ENCODE measurements around the gene ANGPTL5.
"Not testable (repeated sequence)": the region's sequence is repeated elsewhere in the genome, so short reads cannot be mapped to it uniquely, and the experiment has no call there.

The ANGPTL5 gene

GRCh38 chr11:101907815-101908214 is 8.5 kb downstream of the ANGPTL5 start:
- DNase-seq (ENCODE audit: low read depth) = no peak

GRCh38 chr11:101894505-101894904 is 21.8 kb downstream of the ANGPTL5 start:
- DNase-seq (ENCODE audit: low read depth) = no peak
- no peak overlapping the region for H3K4me3 ChIP-seq (ENCODE audit: low read depth, low read length)

More at GRCh38 chr11:101907815-101908214, 8.5 kb downstream of the ANGPTL5 start:
- no peak overlapping the region for H3K4me3 ChIP-seq (ENCODE audit: low read depth, low read length)

- DNase-seq (ENCODE audit: low read depth) = no peak
- H3K4me3 ChIP-seq (ENCODE audit: low read depth, low read length) = no peak overlapping the region
These were observed 26.6 kb downstream of the ANGPTL5 start for GRCh38 chr11:101889767-101890166.

GRCh38 chr11:101885631-101886030 is 30.7 kb downstream of the ANGPTL5 start:
- no peak for DNase-seq (ENCODE audit: low read depth)
- no peak overlapping the region for H3K4me3 ChIP-seq (ENCODE audit: low read depth, low read length)

- no peak overlapping the region for H3K4me3 ChIP-seq (ENCODE audit: low read depth, low read length)
- DNase-seq (ENCODE audit: low read depth) = no peak
These were observed 34.7 kb downstream of the ANGPTL5 start for GRCh38 chr11:101881586-101881985.

GRCh38 chr11:101880222-101880621 is 36.1 kb downstream of the ANGPTL5 start:
- no peak overlapping the region for H3K4me3 ChIP-seq (ENCODE audit: low read depth, low read length)
- DNase-seq (ENCODE audit: low read depth) = peak; percentile 20

GRCh38 chr11:101872171-101872882 is 44.0 kb downstream of the ANGPTL5 start:
- H3K4me3 ChIP-seq (ENCODE audit: low read depth, low read length) = no peak overlapping the region
- DNase-seq (ENCODE audit: low read depth) = no peak

GRCh38 chr11:101870510-101870909 is 45.8 kb downstream of the ANGPTL5 start:
- no peak overlapping the region for H3K4me3 ChIP-seq (ENCODE audit: low read depth, low read length)
- DNase-seq (ENCODE audit: low read depth) = peak; percentile 45

GRCh38 chr11:101867951-101868350 is 48.4 kb downstream of the ANGPTL5 start:
- no peak for DNase-seq (ENCODE audit: low read depth)
- no peak overlapping the region for H3K4me3 ChIP-seq (ENCODE audit: low read depth, low read length)

GRCh38 chr11:101866619-101867491 is 49.5 kb downstream of the ANGPTL5 start:
- DNase-seq (ENCODE audit: low read depth) = no peak
- no peak overlapping the region for H3K4me3 ChIP-seq (ENCODE audit: low read depth, low read length)

- H3K4me3 ChIP-seq (ENCODE audit: low read depth, low read length) = no peak overlapping the region
- DNase-seq (ENCODE audit: low read depth) = no peak
These were observed 52.2 kb downstream of the ANGPTL5 start for GRCh38 chr11:101864098-101864497.

- DNase-seq (ENCODE audit: low read depth) = peak; percentile 25
- no peak overlapping the region for H3K4me3 ChIP-seq (ENCODE audit: low read depth, low read length)
These were observed 53.0 kb downstream of the ANGPTL5 start for GRCh38 chr11:101863361-101863760.

- H3K4me3 ChIP-seq (ENCODE audit: low read depth, low read length) = no peak overlapping the region
- DNase-seq (ENCODE audit: low read depth) = peak; percentile 36
These were observed 53.7 kb downstream of the ANGPTL5 start for GRCh38 chr11:101862391-101863233.

GRCh38 chr11:101860696-101861427 is 55.5 kb downstream of the ANGPTL5 start:
- peak; percentile 36 for DNase-seq (ENCODE audit: low read depth)
- H3K4me3 ChIP-seq (ENCODE audit: low read depth, low read length) = no peak overlapping the region

- not testable (repeated sequence) for DNase-seq (ENCODE audit: low read depth); H3K4me3 ChIP-seq (ENCODE audit: low read depth, low read length)
These were observed 64.1 kb downstream of the ANGPTL5 start for GRCh38 chr11:101852260-101852659.

GRCh38 chr11:101848262-101848661 is 68.1 kb downstream of the ANGPTL5 start:
- H3K4me3 ChIP-seq (ENCODE audit: low read depth, low read length) = no peak overlapping the region
- no peak for DNase-seq (ENCODE audit: low read depth)

- no peak for DNase-seq (ENCODE audit: low read depth)
These were observed 71.7 kb downstream of the ANGPTL5 start for GRCh38 chr11:101844608-101845007.

GRCh38 chr11:101840704-101841103 is 75.6 kb downstream of the ANGPTL5 start:
- no peak for DNase-seq (ENCODE audit: low read depth)
- no peak overlapping the region for H3K4me3 ChIP-seq (ENCODE audit: low read depth, low read length)

More at GRCh38 chr11:101844608-101845007, 71.7 kb downstream of the ANGPTL5 start:
- H3K4me3 ChIP-seq (ENCODE audit: low read depth, low read length) = no peak overlapping the region

Measured in skeletal muscle cell (primary cell).